Colonic mucosa (tissue), 4 donors: ENCODE measurements around the gene IGLL1. TPM values are rescaled to one million over a fixed set of nuclear protein-coding genes. Genes with fewer than 3 reads are reported as not detected.
"Not testable (repeated sequence)": the region's sequence is repeated elsewhere in the genome, so short reads cannot be mapped to it uniquely, and the experiment has no call there.

Experiments used
- DNase-seq: peaks from one replicate; pipeline ENCODE4 v3.0.0-alpha.2; 2020
- H3K27ac ChIP-seq: fragments of 200-600 bp; one replicate; pipeline ENCODE4 v1.8.0; 2021
- H3K27me3 ChIP-seq: fragments of 200-600 bp; one replicate; pipeline ENCODE4 v1.8.0; 2021
- H3K36me3 ChIP-seq: fragments of 200-600 bp; one replicate; pipeline ENCODE4 v1.8.0; 2021
- H3K4me1 ChIP-seq: fragments of 200-600 bp; one replicate; pipeline ENCODE4 v1.8.0; 2021; ENCODE audit warnings: mild to moderate bottlenecking
- H3K4me3 ChIP-seq: fragments of 200-600 bp; one replicate; pipeline ENCODE4 v1.8.0; 2021
- H3K9ac ChIP-seq, 2 donors: one replicate each; pipeline ENCODE4 v1.7.0; 2013; ENCODE audit warnings: control low read depth in 2 of 2, low read depth in 2 of 2, low read length in 2 of 2
- H3K9me3 ChIP-seq: fragments of 200-600 bp; one replicate; pipeline ENCODE4 v1.8.0; 2021
- CTCF ChIP-seq: fragments of 200-600 bp; IDR thresholded peaks from one replicate; pipeline ENCODE4 v1.8.0; 2022; ENCODE audit warnings: antibody characterized with exemption, mild to moderate bottlenecking
- intact Hi-C: fragments of 100-400 bp; cut with DNase I; formaldehyde crosslinking; loops from one replicate; pipeline ENCODE4 v1.14.1; 2022
- total RNA-seq, 2 donors: library from RNA; stranded (reverse); fragmentation: NEBNext Ultra II Directional in 1 of 2; extraction: Animal tissue kit (Norgen Biotek cat#: 25700) in 1 of 2; gene quantifications; one replicate each; pipeline ENCODE4 v1.2.1, GENCODE V29; 2021
- donor health status: healthy.
- donor health status: DM: no; HTN: no; CAD: no.
- donor health status: DM: no; HTN: no; CAD: no.

Gene IGLL1
- total RNA-seq, 2 donors from 2014 or later = not detected

GRCh38 chr22:23536821-23537345, 43.2 kb downstream of the IGLL1 start:
- no peaks in the 10 kb centered on the region for H3K36me3 ChIP-seq
- no peak for DNase-seq
- peak overlapping the region; percentile 53 for H3K27ac ChIP-seq
- H3K9ac ChIP-seq = no peak overlapping the region
- TF ChIP-seq CTCF = no peak
- H3K27me3 ChIP-seq = no peaks in the 10 kb centered on the region
- H3K4me3 ChIP-seq = no peak overlapping the region
- intact Hi-C loops = loop anchor here (5.0 kb wide), 1 partner anchor 135 kb away; no protein-coding TSS in a partner anchor
- no peaks in the 10 kb centered on the region for H3K4me1 ChIP-seq
- no peaks in the 10 kb centered on the region for H3K9me3 ChIP-seq

- not testable (repeated sequence) for H3K9me3 ChIP-seq, H3K4me3 ChIP-seq, H3K36me3 ChIP-seq, H3K27me3 ChIP-seq, H3K4me1 ChIP-seq
- DNase-seq = peak; percentile 69
- intact Hi-C loops = loop anchor here (5.0 kb wide), 1 partner anchor 134 kb away; no protein-coding TSS in a partner anchor
- Histone ChIP-seq H3K27ac (peak overlapping the region; percentile 53), H3K9ac (peak overlapping the region in 1 of 2 donors; percentile 67)
Observed at GRCh38 chr22:23535790-23536661, 44.1 kb downstream of the IGLL1 start.

GRCh38 chr22:23534851-23535717, 45.0 kb downstream of the IGLL1 start:
- H3K27me3 ChIP-seq = no peaks in the 10 kb centered on the region
- DNase-seq = no peak
- intact Hi-C loops = loop anchor here (5.0 kb wide), 1 partner anchor 133 kb away; no protein-coding TSS in a partner anchor
- no peak for TF ChIP-seq CTCF
- no peaks in the 10 kb centered on the region for H3K9me3 ChIP-seq
- peak overlapping the region; percentile 35 for H3K27ac ChIP-seq
- H3K4me1 ChIP-seq = no peaks in the 10 kb centered on the region
- H3K36me3 ChIP-seq = no peaks in the 10 kb centered on the region
- H3K4me3 ChIP-seq = no peak overlapping the region
- H3K9ac ChIP-seq = peak overlapping the region in 1 of 2 donors; percentile 67

- intact Hi-C loops = no loop called here
- no peak overlapping the region for H3K27ac ChIP-seq
- H3K27me3 ChIP-seq = no peaks in the 10 kb centered on the region
- no peak overlapping the region for H3K4me3 ChIP-seq
- no peak for DNase-seq
- H3K9ac ChIP-seq = peak overlapping the region in 1 of 2 donors; percentile 61
- H3K9me3 ChIP-seq = no peaks in the 10 kb centered on the region
- H3K36me3 ChIP-seq = no peaks in the 10 kb centered on the region
- no peak for TF ChIP-seq CTCF
- H3K4me1 ChIP-seq = no peaks in the 10 kb centered on the region
Observed at GRCh38 chr22:23534201-23534850, 45.8 kb downstream of the IGLL1 start.

- intact Hi-C loops = no loop called here
- H3K4me1 ChIP-seq = no peaks in the 10 kb centered on the region
- no peak for TF ChIP-seq CTCF
Observed at GRCh38 chr22:23533771-23534191, 46.3 kb downstream of the IGLL1 start.

More at GRCh38 chr22:23533771-23534191, 46.3 kb downstream of the IGLL1 start:
- peak; percentile 68 for DNase-seq
- H3K9me3 ChIP-seq = no peaks in the 10 kb centered on the region
- H3K27me3 ChIP-seq = no peaks in the 10 kb centered on the region
- H3K36me3 ChIP-seq = no peaks in the 10 kb centered on the region
- no peak overlapping the region for H3K4me3 ChIP-seq
- H3K27ac ChIP-seq = no peak overlapping the region
- peak overlapping the region in 1 of 2 donors; percentile 61 for H3K9ac ChIP-seq
